Measurements from ENCODE around the gene ARMH1.

Gene ARMH1

GRCh38 chr1:44651069-44651468 lies 23.4 kb upstream of the ARMH1 start:
- DNase-seq (ENCODE audit: insufficient read length, low spot score) (no peak), FAIRE-seq (no peak)
- no peak for TF ChIP-seq CTCF (IDR thresholded peaks at IDR 0.05; ENCODE audit: insufficient read depth, missing control alignments)

- DNase-seq (ENCODE audit: insufficient read length, low spot score) = no peak
- TF ChIP-seq CTCF (IDR thresholded peaks at IDR 0.05; ENCODE audit: insufficient read depth, missing control alignments) = peak; percentile 98
- FAIRE-seq = peak; percentile 82
These were observed 21.9 kb upstream of the ARMH1 start for GRCh38 chr1:44652445-44653106.

GRCh38 chr1:44653107-44653964 lies 21.2 kb upstream of the ARMH1 start:
- TF ChIP-seq CTCF (IDR thresholded peaks at IDR 0.05; ENCODE audit: insufficient read depth, missing control alignments) = no peak
- no peak for FAIRE-seq
- no peak for DNase-seq (ENCODE audit: insufficient read length, low spot score)

- no peak for TF ChIP-seq CTCF (IDR thresholded peaks at IDR 0.05; ENCODE audit: insufficient read depth, missing control alignments)
- FAIRE-seq = no peak
- DNase-seq (ENCODE audit: insufficient read length, low spot score) = no peak
These were observed 19.8 kb upstream of the ARMH1 start for GRCh38 chr1:44654621-44655187.

GRCh38 chr1:44655609-44656008 lies 18.9 kb upstream of the ARMH1 start:
- no peak for FAIRE-seq
- DNase-seq (ENCODE audit: insufficient read length, low spot score) = no peak

GRCh38 chr1:44659566-44659965 lies 14.9 kb upstream of the ARMH1 start:
- DNase-seq (ENCODE audit: insufficient read length, low spot score) (no peak), FAIRE-seq (no peak)
- no peak for TF ChIP-seq CTCF (IDR thresholded peaks at IDR 0.05; ENCODE audit: insufficient read depth, missing control alignments)

More at GRCh38 chr1:44655609-44656008, 18.9 kb upstream of the ARMH1 start:
- peak; percentile 50 for TF ChIP-seq CTCF (IDR thresholded peaks at IDR 0.05; ENCODE audit: insufficient read depth, missing control alignments)
